HepG2 (cell line): ENCODE data around the gene STAM. TPM values are rescaled to one million over a fixed set of nuclear protein-coding genes. Genes with fewer than 3 reads are reported as not detected.

Experiments used
- ASH2L ChIP-seq: fragments of 300-600, 200-600 bp; sonication (generic); IDR thresholded peaks from 2 replicates; pipeline ENCODE4 v1.7.0; 2017; ENCODE audit warnings: low read depth, mild to moderate bottlenecking, moderate library complexity, mixed read lengths, low read length; ENCODE audit not compliant: insufficient read length
- FOXP4 ChIP-seq: sonication (generic); formaldehyde crosslinking; IDR thresholded peaks from 2 replicates; pipeline ENCODE4 v1.4.0; 2020; ENCODE audit warnings: missing genetic modification reagents
- GATAD1 ChIP-seq: IDR thresholded peaks from 2 replicates; pipeline ENCODE4 v1.6.1; 2016; ENCODE audit warnings: missing genetic modification reagents, missing compliant biosample characterization
- HCFC1 ChIP-seq: fragments of 150-350 bp; IDR thresholded peaks from 2 replicates; pipeline ENCODE4 v1.6.1; 2014; ENCODE audit warnings: low read depth, low read length
- KDM4B ChIP-seq: sonication (generic); formaldehyde crosslinking; IDR thresholded peaks from 2 replicates; pipeline ENCODE4 v1.4.0; 2020; ENCODE audit warnings: missing genetic modification reagents
- MLLT10 ChIP-seq: sonication (generic); formaldehyde crosslinking; IDR thresholded peaks from 2 replicates; pipeline ENCODE4 v1.4.0; 2020; ENCODE audit warnings: missing genetic modification reagents
- RBFOX2 ChIP-seq: fragments of 200-400 bp; formaldehyde crosslinking; IDR thresholded peaks from 2 replicates; pipeline ENCODE4 v1.6.1; 2017; ENCODE audit warnings: low read depth, mild to moderate bottlenecking, low read length
- SKIL ChIP-seq: sonication (generic); formaldehyde crosslinking; IDR thresholded peaks from 2 replicates; pipeline ENCODE4 v1.8.0; 2022; ENCODE audit warnings: missing genetic modification reagents, mild to moderate bottlenecking, moderate library complexity, borderline replicate concordance
- SMC3 ChIP-seq: IDR thresholded peaks from 2 replicates; pipeline ENCODE4 v1.6.1; 2011; ENCODE audit warnings: low read length, improper control_type of control experiment
- TCF12 ChIP-seq, 2 experiments: fragments of 450-650 bp in 1 of 2; sonication (generic) in 1 of 2; formaldehyde crosslinking in 1 of 2; IDR thresholded peaks; 2 replicates each; pipeline versions ENCODE4 v1.6.1 to v1.8.0; 2017 to 2022; ENCODE audit warnings: antibody characterized with exemption in 1 of 2, mild to moderate bottlenecking in 1 of 2, missing genetic modification reagents in 1 of 2, moderate library complexity in 1 of 2
- TERF1 ChIP-seq: sonication (generic); formaldehyde crosslinking; IDR thresholded peaks from 2 replicates; pipeline ENCODE4 v1.8.0; 2022; ENCODE audit warnings: mild to moderate bottlenecking, missing genetic modification reagents, moderate library complexity
- ZNF101 ChIP-seq: sonication (generic); formaldehyde crosslinking; IDR thresholded peaks from 2 replicates; pipeline ENCODE4 v1.4.0; 2020; ENCODE audit warnings: mild to moderate bottlenecking, low read depth, missing genetic modification reagents, borderline replicate concordance
- ZNF501 ChIP-seq: sonication (generic); formaldehyde crosslinking; IDR thresholded peaks from 2 replicates; pipeline ENCODE4 v1.5.1; 2020; ENCODE audit warnings: mild to moderate bottlenecking, moderate library complexity, missing genetic modification reagents
- ZNF660 ChIP-seq: sonication (generic); formaldehyde crosslinking; IDR thresholded peaks from 2 replicates; pipeline ENCODE4 v1.5.1; 2020; ENCODE audit warnings: mild to moderate bottlenecking, low read depth, missing genetic modification reagents, borderline replicate concordance
- polyA plus RNA-seq, 8 experiments: library from polyadenylated mRNA; depleted of rRNA in 3 of 8; stranded (reverse) in 7 of 8; unstranded in 1 of 8; fragments of >200 nt; fragmentation: Illumina TruSeq in 4 of 8; extraction: Trizol in 4 of 8; gene quantifications; 2 replicates each; pipeline versions ENCODE4 v1.2.1 to v1.2.3, GENCODE V29; 2011 to 2016; ENCODE audit warnings: low read depth in 4 of 8, missing spikeins in 1 of 8, mixed read lengths in 1 of 8; ENCODE audit not compliant: insufficient read depth in 1 of 8
- total RNA-seq, 5 experiments: library from RNA; depleted of rRNA; stranded (reverse); fragments of >200 nt; fragmentation: Illumina TruSeq; extraction: Trizol; gene quantifications; 2 replicates each; pipeline ENCODE4 v1.2.3, GENCODE V29; 2016; ENCODE audit warnings: low read depth in 1 of 5
- TF ChIP-seq, protein P1 (sequence below): sonication (generic); formaldehyde crosslinking; IDR thresholded peaks from 2 replicates; pipeline ENCODE4 v1.5.0; 2020; ENCODE audit warnings: mild to moderate bottlenecking, missing genetic modification reagents, borderline replicate concordance
- TF ChIP-seq, protein P2 (sequence below): IDR thresholded peaks from 2 replicates; pipeline ENCODE4 v1.6.1; 2016; ENCODE audit warnings: control low read depth

STAM gene
- total and polyA plus RNA-seq, 2 of the 13 experiments (the other 11 are each of a cell fraction or from before 2014, with no cell fraction given): 19.5 to 25.1 TPM

DNA sequence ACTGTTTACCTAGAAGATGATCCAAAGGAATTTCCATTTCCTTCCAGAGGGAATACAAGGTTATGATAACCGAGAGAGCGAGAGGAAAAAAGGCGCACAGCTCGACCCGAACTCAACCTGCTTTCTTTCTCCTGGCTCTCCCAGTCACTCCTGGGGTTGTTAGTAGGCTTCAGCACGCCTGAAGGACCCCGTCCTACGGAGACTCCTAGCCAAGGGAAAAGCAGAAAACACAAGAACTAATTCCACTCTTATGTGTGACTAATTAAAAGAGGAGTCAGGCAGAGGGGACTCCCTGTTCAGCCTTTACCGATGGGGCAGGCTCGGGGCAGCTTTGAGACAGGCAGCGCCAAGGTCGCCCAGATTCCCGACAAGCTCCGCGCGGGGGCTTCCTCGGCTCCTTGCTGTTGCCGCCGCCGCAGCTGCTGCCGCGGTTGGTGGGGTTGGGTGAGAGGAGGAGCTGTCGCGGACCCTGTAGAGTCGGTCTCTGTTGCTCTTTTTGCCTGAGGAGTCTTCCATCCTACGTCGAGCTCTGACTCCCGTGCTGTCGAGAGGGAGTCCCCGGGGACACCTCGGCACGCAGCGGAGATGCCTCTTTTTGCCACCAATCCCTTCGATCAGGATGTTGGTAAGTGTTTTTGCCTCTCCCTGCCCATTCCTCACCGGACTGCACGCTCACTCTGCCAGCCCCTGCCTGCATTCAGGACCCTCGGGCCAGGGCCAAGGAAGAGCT, at the start of gene STAM (continued):
- TF ChIP-seq, protein P1, sequence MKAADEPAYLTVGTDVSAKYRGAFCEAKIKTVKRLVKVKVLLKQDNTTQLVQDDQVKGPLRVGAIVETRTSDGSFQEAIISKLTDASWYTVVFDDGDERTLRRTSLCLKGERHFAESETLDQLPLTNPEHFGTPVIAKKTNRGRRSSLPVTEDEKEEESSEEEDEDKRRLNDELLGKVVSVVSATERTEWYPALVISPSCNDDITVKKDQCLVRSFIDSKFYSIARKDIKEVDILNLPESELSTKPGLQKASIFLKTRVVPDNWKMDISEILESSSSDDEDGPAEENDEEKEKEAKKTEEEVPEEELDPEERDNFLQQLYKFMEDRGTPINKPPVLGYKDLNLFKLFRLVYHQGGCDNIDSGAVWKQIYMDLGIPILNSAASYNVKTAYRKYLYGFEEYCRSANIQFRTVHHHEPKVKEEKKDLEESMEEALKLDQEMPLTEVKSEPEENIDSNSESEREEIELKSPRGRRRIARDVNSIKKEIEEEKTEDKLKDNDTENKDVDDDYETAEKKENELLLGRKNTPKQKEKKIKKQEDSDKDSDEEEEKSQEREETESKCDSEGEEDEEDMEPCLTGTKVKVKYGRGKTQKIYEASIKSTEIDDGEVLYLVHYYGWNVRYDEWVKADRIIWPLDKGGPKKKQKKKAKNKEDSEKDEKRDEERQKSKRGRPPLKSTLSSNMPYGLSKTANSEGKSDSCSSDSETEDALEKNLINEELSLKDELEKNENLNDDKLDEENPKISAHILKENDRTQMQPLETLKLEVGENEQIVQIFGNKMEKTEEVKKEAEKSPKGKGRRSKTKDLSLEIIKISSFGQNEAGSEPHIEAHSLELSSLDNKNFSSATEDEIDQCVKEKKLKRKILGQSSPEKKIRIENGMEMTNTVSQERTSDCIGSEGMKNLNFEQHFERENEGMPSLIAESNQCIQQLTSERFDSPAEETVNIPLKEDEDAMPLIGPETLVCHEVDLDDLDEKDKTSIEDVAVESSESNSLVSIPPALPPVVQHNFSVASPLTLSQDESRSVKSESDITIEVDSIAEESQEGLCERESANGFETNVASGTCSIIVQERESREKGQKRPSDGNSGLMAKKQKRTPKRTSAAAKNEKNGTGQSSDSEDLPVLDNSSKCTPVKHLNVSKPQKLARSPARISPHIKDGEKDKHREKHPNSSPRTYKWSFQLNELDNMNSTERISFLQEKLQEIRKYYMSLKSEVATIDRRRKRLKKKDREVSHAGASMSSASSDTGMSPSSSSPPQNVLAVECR: peak; percentile 59; the same call in 1 of the 2 replicates
- TF ChIP-seq ASH2L (peak; percentile 99), SKIL (CRISPR knock-in tag) (no peak), ZNF101 (CRISPR knock-in tag) (no peak), RBFOX2 (peak; percentile 73), FOXP4 (CRISPR knock-in tag) (no peak), TERF1 (no peak), KDM4B (CRISPR knock-in tag) (no peak), MLLT10 (CRISPR knock-in tag) (no peak), HCFC1 (peak; percentile 44; the same call in 1 of the 2 replicates), GATAD1 (CRISPR knock-in tag) (peak; percentile 89), ZNF501 (CRISPR knock-in tag) (0 out of 2 replicates have a peak, but pooled peaks have one; percentile 81), ZNF660 (0 out of 2 replicates have a peak, but pooled peaks have one; percentile 13), TCF12 (IDR thresholded peaks at IDR 0.05) (no peak), TCF12 (CRISPR knock-in tag; IDR thresholded peaks at IDR 0.05) (no peak), SMC3 (no peak)
- TF ChIP-seq, protein P2, sequence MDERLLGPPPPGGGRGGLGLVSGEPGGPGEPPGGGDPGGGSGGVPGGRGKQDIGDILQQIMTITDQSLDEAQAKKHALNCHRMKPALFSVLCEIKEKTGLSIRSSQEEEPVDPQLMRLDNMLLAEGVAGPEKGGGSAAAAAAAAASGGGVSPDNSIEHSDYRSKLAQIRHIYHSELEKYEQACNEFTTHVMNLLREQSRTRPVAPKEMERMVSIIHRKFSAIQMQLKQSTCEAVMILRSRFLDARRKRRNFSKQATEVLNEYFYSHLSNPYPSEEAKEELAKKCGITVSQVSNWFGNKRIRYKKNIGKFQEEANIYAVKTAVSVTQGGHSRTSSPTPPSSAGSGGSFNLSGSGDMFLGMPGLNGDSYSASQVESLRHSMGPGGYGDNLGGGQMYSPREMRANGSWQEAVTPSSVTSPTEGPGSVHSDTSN: no peak
